Loucy (cell line): ENCODE results near the gene MTCP1.

Experiments
- H2AFZ ChIP-seq: fragments of 200-600 bp; sonication (generic); 2 replicates; pipeline ENCODE4 v1.6.0; 2016; ENCODE audit warnings: antibody characterized with exemption, mild to moderate bottlenecking, low read length, moderate library complexity
- H3F3A ChIP-seq: fragments of 200-600 bp; 2 replicates; pipeline ENCODE4 v1.6.0; 2016; ENCODE audit warnings: antibody characterized with exemption, low read depth, mild to moderate bottlenecking
- H3K27me3 ChIP-seq: fragments of 200-600 bp; sonication (generic); 2 replicates; pipeline ENCODE4 v1.6.1; 2014; ENCODE audit warnings: low read length, mild to moderate bottlenecking; ENCODE audit not compliant: insufficient read depth, poor library complexity, severe bottlenecking
- H3K36me3 ChIP-seq: fragments of 200-600 bp; sonication (generic); 2 replicates; pipeline ENCODE4 v1.6.1; 2016; ENCODE audit warnings: low read length; ENCODE audit not compliant: insufficient read depth
- H3K4me1 ChIP-seq: fragments of 200-600 bp; sonication (generic); 2 replicates; pipeline ENCODE4 v1.5.1; 2014; ENCODE audit warnings: low read length, mild to moderate bottlenecking; ENCODE audit not compliant: insufficient read depth, poor library complexity, severe bottlenecking
- H3K4me2 ChIP-seq: fragments of 200-600 bp; sonication (generic); 2 replicates; pipeline ENCODE4 v1.6.0; 2014; ENCODE audit warnings: antibody characterized with exemption, low read length, low read depth, mild to moderate bottlenecking; ENCODE audit not compliant: poor library complexity, severe bottlenecking
- H3K4me3 ChIP-seq: fragments of 200-600 bp; sonication (generic); 2 replicates; pipeline ENCODE4 v1.5.1; 2014; ENCODE audit warnings: low read length, mild to moderate bottlenecking, mixed read lengths; ENCODE audit not compliant: poor library complexity, severe bottlenecking
- H3K79me2 ChIP-seq: fragments of 200-600 bp; sonication (generic); 2 replicates; pipeline ENCODE4 v1.6.1; 2014; ENCODE audit warnings: low read length; ENCODE audit not compliant: insufficient read depth
- H3K9ac ChIP-seq: fragments of 200-600 bp; sonication (generic); 2 replicates; pipeline ENCODE4 v1.6.0; 2014; ENCODE audit warnings: mild to moderate bottlenecking, low read depth, low read length, moderate library complexity; ENCODE audit not compliant: poor library complexity, severe bottlenecking
- H3K9me2 ChIP-seq: fragments of 200-600 bp; sonication (generic); replicated peaks from 2 replicates; pipeline ENCODE4 v1.6.1; 2016; ENCODE audit warnings: low read depth, low read length, mixed read lengths
- H3K9me3 ChIP-seq: fragments of 200-600 bp; sonication (generic); 2 replicates; pipeline ENCODE4 v1.6.1; 2014; ENCODE audit warnings: mild to moderate bottlenecking, antibody characterized with exemption, low read length, low read depth; ENCODE audit not compliant: insufficient read depth
- H4K20me1 ChIP-seq: fragments of 200-600 bp; sonication (generic); 2 replicates; pipeline ENCODE4 v1.6.0; 2014; ENCODE audit warnings: antibody characterized with exemption, low read length, mild to moderate bottlenecking; ENCODE audit not compliant: insufficient read depth, poor library complexity, severe bottlenecking
- EZH2phosphoT487 ChIP-seq: fragments of 200-600 bp; IDR thresholded peaks from 2 replicates; pipeline ENCODE4 v1.6.1; 2018; ENCODE audit warnings: antibody characterized with exemption, mild to moderate bottlenecking, moderate library complexity, borderline replicate concordance
- TF ChIP-seq, protein P1 (sequence below): fragments of 200-600 bp; sonication (generic); conservative IDR thresholded peaks from 2 replicates; pipeline ENCODE4 v1.5.1; 2014; ENCODE audit warnings: mild to moderate bottlenecking, antibody characterized with exemption, low read length

MTCP1 gene

DNA sequence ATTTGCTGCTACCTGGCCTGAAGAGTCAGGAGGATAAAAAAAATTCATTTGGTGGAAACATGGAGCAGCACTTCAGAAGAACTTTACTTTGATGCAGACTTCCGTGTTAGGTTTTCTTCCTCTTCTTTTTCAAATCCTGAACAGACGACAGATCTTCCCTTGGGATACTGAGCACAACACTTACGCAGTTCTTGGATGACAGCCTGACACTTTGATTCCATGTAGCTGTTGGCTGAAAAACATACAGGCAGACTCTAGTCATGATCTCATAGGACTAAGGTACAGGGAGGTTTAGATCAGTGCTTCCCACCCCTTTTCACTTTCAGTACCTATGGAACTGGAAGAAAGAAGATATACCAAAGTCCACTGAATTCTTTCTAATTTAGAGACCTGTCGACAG lies 9.2 kb downstream of the MTCP1 start:
- Histone ChIP-seq H2AFZ (no peak overlapping the region), H3K9me3 (no peaks in the 10 kb centered on the region)
- TF ChIP-seq, protein P1, sequence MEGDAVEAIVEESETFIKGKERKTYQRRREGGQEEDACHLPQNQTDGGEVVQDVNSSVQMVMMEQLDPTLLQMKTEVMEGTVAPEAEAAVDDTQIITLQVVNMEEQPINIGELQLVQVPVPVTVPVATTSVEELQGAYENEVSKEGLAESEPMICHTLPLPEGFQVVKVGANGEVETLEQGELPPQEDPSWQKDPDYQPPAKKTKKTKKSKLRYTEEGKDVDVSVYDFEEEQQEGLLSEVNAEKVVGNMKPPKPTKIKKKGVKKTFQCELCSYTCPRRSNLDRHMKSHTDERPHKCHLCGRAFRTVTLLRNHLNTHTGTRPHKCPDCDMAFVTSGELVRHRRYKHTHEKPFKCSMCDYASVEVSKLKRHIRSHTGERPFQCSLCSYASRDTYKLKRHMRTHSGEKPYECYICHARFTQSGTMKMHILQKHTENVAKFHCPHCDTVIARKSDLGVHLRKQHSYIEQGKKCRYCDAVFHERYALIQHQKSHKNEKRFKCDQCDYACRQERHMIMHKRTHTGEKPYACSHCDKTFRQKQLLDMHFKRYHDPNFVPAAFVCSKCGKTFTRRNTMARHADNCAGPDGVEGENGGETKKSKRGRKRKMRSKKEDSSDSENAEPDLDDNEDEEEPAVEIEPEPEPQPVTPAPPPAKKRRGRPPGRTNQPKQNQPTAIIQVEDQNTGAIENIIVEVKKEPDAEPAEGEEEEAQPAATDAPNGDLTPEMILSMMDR: no peak
- no peak for TF ChIP-seq EZH2phosphoT487

DNA sequence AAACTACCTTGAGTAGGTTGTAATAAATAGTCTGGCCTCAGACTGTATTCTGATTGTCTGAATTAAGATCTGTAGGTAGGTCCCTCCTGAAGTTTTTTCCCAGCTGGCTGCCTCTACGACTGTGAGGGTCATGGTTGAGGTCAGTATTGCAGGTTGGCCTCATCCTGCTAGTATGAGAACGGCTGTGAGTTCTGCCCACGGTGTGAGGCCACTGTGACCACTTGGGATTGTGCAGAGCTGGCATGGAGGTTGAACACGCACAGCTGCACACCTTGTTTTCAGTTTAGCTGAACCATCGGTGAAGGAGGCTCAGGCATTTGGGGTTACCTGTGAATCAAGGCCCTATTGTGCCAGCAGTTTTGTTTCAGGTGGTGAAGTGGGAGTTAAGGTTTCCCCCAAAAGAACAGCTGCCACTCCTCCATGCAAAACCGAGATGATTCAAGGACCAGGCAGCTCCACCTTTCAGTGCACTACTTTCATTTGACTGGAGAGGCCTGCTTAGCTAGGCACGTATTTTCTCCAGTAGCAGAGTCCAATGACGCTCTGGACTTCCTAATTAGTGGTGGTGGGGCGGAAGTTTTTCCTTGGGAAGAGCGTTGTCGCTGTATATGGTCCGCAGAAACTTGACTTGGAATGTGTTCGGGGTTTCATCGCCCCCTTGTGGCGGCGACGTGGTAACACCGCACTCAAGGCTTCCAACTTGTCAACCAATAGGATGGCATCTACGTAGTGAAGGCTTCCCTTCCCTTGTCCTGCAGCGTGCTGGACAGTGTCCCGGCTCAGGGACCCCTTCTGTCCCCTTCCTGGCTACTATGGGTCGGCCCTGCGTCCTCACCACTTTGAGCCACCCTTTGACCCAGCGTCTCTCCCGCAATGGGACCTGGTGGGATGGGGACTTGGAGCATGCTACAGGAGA lies 13.8 kb downstream of the MTCP1 start:
- no peak for TF ChIP-seq EZH2phosphoT487
- TF ChIP-seq, protein P1: peak; percentile 64
- H3K9me2 ChIP-seq: no peaks in the 10 kb centered on the region
- no peaks in the 10 kb centered on the region for H3K27me3 ChIP-seq
- H3K4me1 ChIP-seq: peaks cover 8% of the 10 kb centered on the region
- peaks cover 6% of the 10 kb centered on the region; the same call in 1 of the 2 replicates for H3K36me3 ChIP-seq
- H3F3A ChIP-seq: no peaks in the 10 kb centered on the region
- H2AFZ ChIP-seq: no peak overlapping the region
- H3K4me2 ChIP-seq: peak overlapping the region; percentile 41
- no peaks in the 10 kb centered on the region for H4K20me1 ChIP-seq
- H3K9me3 ChIP-seq: no peaks in the 10 kb centered on the region
- no peaks in the 10 kb centered on the region for H3K79me2 ChIP-seq
- H3K9ac ChIP-seq: peak overlapping the region; percentile 12
- H3K4me3 ChIP-seq: no peak overlapping the region

More for the DNA sequence above, 9.2 kb downstream of the MTCP1 start:
- Histone ChIP-seq H4K20me1 (no peaks in the 10 kb centered on the region), H3K4me1 (peaks cover 5% of the 10 kb centered on the region), H3K79me2 (no peaks in the 10 kb centered on the region), H3K27me3 (no peaks in the 10 kb centered on the region), H3F3A (no peaks in the 10 kb centered on the region), H3K36me3 (no peaks in the 10 kb centered on the region; the same call in 1 of the 2 replicates), H3K9me2 (no peaks in the 10 kb centered on the region), H3K4me2 (no peak overlapping the region), H3K4me3 (no peak overlapping the region), H3K9ac (no peak overlapping the region)

DNA sequence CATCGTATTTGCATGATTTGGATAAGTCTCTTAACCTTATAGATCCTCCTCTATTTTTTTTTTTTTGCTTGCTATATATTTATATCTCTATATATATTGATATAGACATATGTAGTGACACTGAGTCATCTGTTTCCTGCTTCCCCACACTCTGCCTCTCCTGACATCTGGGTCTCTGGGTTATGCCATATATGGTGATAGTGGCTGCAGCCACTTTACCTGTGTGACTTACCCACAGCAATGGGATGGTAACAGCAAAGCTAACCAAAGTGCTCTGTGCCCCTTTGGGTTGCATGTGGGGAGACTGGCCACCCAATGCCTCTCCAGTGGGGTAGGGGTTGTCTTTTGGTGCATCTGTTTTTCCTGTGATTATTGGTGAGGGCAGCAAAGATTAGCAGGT lies 14.5 kb downstream of the MTCP1 start:
- Histone ChIP-seq H3K9me2 (no peaks in the 10 kb centered on the region), H3K9ac (peak overlapping the region; percentile 12), H3K4me2 (peak overlapping the region; percentile 41), H3K36me3 (peaks cover 11% of the 10 kb centered on the region; the same call in 1 of the 2 replicates), H3K79me2 (no peaks in the 10 kb centered on the region), H3F3A (no peaks in the 10 kb centered on the region), H3K27me3 (no peaks in the 10 kb centered on the region), H2AFZ (no peak overlapping the region), H3K9me3 (no peaks in the 10 kb centered on the region), H3K4me1 (peaks cover 10% of the 10 kb centered on the region), H4K20me1 (no peaks in the 10 kb centered on the region), H3K4me3 (no peak overlapping the region)
- TF ChIP-seq, protein P1: no peak
- no peak for TF ChIP-seq EZH2phosphoT487
